Epithelial cell of proximal tubule (primary cell): ENCODE results near the gene LEFTY1. TPM values are rescaled to one million over a fixed set of nuclear protein-coding genes. Genes with fewer than 3 reads are reported as not detected.
"Not testable (repeated sequence)": the region's sequence is repeated elsewhere in the genome, so short reads cannot be mapped to it uniquely, and the experiment has no call there.

ENCODE experiments used
- DNase-seq: peaks from one replicate; pipeline ENCODE4 v3.0.0-alpha.2; 2011; ENCODE audit warnings: low read depth
- H3K4me3 ChIP-seq: 2 replicates; pipeline ENCODE4 v1.5.1; 2011; ENCODE audit warnings: low read depth, mild to moderate bottlenecking, low read length
- total RNA-seq: library from RNA; depleted of rRNA; stranded (reverse); fragments of >200 nt; gene quantifications from 2 replicates; pipeline ENCODE4 v1.2.3, GENCODE V29; 2015
- TF ChIP-seq, protein P1 (sequence below): conservative IDR thresholded peaks from 2 replicates; pipeline ENCODE4 v1.5.1; 2012; ENCODE audit warnings: low read depth, mild to moderate bottlenecking, low read length

LEFTY1 gene
- total RNA-seq, 1 donor from 2014 or later: not detected

DNA sequence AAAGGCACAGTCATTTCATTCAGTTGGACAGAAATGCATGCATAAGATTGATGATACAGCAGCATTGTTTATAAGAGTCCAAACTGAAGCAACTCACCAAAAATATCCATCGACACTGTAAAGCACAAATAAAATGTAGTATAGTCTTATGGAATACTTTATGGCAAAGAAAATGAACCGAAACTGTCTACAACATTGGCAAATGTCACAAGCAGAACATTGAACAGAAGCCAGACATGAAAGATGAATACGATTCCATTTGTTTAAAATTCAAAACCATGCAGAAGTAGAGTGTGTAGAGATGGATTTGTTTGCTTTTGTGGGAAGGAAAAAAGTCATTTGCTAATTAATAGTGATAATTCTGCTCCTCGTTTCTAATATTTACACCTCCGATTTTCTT is 7.5 kb upstream of the LEFTY1 start:
- no peak for DNase-seq
- TF ChIP-seq, protein P1, sequence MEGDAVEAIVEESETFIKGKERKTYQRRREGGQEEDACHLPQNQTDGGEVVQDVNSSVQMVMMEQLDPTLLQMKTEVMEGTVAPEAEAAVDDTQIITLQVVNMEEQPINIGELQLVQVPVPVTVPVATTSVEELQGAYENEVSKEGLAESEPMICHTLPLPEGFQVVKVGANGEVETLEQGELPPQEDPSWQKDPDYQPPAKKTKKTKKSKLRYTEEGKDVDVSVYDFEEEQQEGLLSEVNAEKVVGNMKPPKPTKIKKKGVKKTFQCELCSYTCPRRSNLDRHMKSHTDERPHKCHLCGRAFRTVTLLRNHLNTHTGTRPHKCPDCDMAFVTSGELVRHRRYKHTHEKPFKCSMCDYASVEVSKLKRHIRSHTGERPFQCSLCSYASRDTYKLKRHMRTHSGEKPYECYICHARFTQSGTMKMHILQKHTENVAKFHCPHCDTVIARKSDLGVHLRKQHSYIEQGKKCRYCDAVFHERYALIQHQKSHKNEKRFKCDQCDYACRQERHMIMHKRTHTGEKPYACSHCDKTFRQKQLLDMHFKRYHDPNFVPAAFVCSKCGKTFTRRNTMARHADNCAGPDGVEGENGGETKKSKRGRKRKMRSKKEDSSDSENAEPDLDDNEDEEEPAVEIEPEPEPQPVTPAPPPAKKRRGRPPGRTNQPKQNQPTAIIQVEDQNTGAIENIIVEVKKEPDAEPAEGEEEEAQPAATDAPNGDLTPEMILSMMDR: no peak
- H3K4me3 ChIP-seq: no peak overlapping the region

DNA sequence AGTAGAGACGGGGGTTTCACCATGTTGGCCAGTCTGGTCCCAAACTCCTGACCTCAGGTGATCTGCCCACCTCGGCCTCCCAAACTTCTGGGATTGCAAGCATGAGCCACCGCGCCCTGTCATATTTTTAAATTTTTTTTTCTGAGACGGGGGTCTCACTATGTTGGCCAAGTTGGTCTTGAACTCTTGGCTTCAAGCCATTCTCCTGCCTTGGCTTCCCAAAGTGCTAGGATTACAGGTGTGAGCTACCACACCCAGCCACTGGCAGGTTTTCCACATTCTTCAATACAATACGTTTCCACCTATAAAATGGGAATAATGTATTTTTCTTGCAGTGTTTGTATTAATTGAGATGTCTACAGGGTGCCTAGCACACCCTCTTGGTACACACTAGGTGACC is 3.4 kb upstream of the LEFTY1 start:
- H3K4me3 ChIP-seq: no peak overlapping the region
- DNase-seq: no peak
- TF ChIP-seq, protein P1: no peak

DNA sequence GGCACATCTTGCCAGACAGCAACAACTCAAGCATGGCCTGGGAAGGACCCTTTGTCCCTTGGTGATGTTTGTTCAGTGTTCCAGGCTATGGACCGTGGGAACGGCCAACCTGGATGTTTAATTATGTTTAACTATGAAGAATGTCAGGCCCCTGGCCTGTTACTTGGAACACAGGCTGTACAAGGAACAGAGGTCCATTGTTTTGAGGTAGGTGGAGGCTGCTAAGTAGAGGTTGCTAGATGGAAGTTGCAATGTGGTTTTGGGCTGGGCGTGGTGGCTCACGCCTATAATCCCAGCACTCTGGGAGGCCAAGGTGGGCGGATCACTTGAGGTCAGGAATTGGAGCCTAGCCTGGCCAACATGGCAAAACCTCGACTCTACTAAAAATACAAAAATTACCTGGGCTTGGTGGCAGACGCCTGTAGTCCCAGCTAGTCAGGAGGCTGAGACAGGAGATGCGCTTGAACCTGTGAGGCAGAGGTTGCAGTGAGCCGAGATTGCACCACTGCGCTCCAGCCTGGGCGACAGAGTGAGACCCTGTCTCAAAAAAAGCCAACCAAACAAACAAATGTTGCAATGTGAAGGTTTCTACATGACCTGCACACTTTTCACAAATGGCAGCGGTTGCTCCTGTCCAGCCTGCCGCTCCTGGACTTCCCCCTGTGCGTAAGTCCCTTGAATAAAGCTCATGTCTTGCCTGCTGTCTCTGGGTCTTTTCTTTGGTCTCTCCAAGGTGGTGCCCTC is 2.5 kb upstream of the LEFTY1 start:
- DNase-seq: no peak
- TF ChIP-seq, protein P1: no peak
- no peak overlapping the region for H3K4me3 ChIP-seq

DNA sequence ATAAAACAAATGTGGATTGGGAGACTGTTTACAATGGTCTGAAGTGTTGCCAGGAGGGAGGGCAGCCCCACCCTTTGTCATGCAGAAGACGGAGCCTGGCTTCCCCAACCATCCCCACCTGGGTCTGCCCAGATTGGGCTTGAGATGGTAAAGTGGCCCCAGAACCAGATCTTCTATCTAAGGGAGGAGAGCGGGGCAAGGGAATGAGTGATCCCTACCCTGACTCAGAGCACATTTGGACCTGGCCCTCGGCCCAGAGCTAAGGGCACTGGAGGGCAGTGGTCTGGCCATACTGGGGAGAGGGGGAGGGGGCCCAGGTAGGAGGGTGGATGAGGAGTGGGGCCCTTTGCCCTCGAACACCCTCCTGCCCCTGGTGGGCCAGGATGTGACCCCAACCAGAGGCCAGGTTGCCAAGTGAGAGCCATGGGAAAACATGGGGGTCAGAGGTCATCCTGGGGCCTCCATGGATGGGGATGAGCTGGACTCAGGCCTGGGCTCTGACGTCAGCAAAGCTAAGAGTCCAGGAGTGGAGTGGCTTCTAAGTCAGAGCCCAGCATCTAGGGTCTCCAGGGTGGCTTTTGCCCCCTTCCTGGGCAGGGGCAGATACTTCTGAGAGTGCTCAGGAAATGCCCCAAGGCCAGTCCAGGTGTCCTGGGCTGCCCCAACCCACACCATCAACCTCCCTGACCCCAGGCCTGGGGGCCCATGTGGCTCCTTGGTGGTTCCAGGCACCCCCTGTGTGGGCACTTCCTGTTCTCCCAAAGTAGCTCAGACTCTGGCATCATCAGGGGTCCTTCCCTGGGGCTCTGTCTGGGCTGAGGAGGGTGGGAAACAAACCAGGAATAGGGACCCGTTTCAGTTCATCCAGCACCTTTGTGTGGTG is 1.6 kb upstream of the LEFTY1 start:
- TF ChIP-seq, protein P1: no peak
- no peak overlapping the region for H3K4me3 ChIP-seq
- DNase-seq: no peak

DNA sequence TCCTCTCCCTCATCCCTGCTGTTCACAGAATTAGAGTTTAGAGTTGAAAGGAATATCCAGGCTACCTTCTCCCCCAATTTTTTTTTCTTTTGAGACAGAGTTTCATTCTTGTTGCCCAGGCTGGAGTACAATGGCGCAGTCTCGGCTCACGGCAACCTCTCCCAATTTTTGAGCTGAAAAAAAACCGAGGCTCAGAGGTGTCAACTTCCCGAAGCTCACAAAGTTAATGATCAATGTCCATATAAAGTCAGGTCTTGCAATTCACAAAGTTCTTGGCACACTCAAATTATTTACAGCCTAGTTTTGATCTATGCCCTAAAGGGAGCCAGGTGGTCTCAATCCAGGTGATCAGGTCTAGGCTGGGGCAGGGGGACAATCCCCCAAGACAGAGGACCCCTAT is 797 bp upstream of the LEFTY1 start:
- TF ChIP-seq, protein P1: no peak
- H3K4me3 ChIP-seq: no peak overlapping the region
- no peak for DNase-seq

DNA sequence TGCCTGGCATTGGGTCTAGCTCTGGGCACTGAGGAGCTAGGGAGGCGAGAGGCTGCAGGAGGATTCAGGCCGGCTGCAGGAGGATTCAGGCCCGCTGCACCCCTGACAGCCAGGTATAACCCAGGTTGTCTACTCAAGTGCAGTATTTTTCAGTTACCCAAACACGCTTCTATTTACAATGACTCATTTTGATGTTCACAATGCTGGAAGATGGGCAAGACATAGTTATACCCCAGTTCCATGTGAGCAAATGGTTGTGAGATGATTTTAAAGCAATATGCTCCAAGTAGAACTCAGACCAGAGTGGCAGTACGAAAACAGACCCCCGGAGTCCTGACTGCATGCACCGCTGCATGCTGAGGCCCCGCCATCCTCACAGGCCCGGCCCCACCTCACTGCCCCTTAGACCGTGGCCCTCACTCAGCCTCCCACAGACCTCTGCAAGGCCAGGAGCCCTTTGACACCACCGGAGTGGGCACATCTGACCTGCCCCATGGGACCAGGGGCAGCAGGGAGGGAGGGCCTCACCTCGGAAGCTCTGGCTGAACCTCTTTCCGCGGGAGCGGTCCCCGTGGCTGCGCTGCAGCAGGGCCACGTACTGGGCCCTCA is 553 bp downstream of the LEFTY1 start:
- H3K4me3 ChIP-seq: no peak overlapping the region
- no peak for DNase-seq
- TF ChIP-seq, protein P1: no peak

DNA sequence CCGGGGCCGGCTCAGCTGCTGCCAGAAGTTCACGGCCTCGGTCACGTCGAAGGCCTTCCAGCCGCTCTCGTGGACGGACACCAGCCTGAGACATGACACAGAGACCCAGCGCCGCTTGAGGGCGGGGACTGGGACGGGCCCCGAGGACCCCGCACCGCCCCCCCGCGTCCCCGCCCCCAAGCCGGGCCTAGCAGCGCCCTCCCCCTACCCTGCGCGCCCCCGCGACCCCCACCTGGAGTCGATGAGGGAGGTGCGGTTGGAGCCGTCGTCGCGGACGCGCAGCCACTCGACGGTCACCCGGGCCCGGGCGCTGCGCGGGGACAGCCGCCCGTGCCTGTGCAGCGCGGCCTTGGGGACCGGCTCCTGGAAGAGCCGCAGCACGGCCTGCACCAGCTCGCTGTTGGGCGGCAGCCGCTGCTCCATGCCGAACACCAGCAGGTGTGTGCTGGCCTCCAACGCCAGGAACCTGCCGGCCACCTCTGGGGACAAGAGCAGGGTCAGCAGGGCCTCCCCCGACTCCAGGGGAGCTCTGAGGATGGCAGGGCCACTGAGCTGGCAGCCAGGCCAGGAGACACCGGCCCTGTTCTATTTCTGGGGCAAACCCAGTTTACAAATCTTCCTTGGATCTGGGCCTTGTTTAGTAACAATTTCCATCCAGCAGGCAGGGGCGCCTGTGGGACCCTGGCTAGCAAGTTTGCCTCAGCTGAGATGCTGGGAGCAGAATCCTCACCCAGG is 1.2 kb downstream of the LEFTY1 start:
- not testable (repeated sequence) for H3K4me3 ChIP-seq, DNase-seq
